Naive B cell (primary cell): ENCODE results near the gene MRM2. TPM values are rescaled to one million over a fixed set of nuclear protein-coding genes. Genes with fewer than 3 reads are reported as not detected.

ENCODE experiments used
- ATAC-seq, 2 donors: fragments of 150-1000 bp; cut with Tn5 transposase; 2 replicates each; pipeline ENCODE4 v1.10.0; 2021; ENCODE audit warnings: low read depth in 2 of 2, mild to moderate bottlenecking in 2 of 2, moderate library complexity in 2 of 2
- DNase-seq: peaks from one replicate; pipeline ENCODE4 v3.0.0; 2022
- H3K27ac Mint-ChIP-seq, 6 donors: one replicate each; pipeline ENCODE4 v1.8.0; 2020 to 2022; ENCODE audit warnings: mild to moderate bottlenecking in 6 of 6, mixed read lengths in 6 of 6, moderate library complexity in 5 of 6, inconsistent platforms in 2 of 6
- H3K27me3 Mint-ChIP-seq, 3 donors: one replicate each; pipeline ENCODE4 v1.8.0; 2021 to 2022; ENCODE audit warnings: mixed read lengths in 3 of 3, mild to moderate bottlenecking in 1 of 3
- H3K36me3 Mint-ChIP-seq, 2 donors: one replicate each; pipeline ENCODE4 v1.8.0; 2020 to 2022; ENCODE audit warnings: mixed read lengths in 2 of 2, inconsistent platforms in 1 of 2, mild to moderate bottlenecking in 1 of 2
- H3K4me1 Mint-ChIP-seq, 3 donors: one replicate each; pipeline ENCODE4 v1.8.0; 2020 to 2022; ENCODE audit warnings: mixed read lengths in 3 of 3, inconsistent platforms in 1 of 3, mild to moderate bottlenecking in 1 of 3, moderate library complexity in 1 of 3
- H3K4me3 Mint-ChIP-seq, 8 donors: one replicate each; pipeline ENCODE4 v1.8.0; 2020 to 2022; ENCODE audit warnings: mild to moderate bottlenecking in 8 of 8, mixed read lengths in 8 of 8, moderate library complexity in 8 of 8, inconsistent platforms in 2 of 8
- H3K9me3 Mint-ChIP-seq, 7 donors: one replicate each; pipeline ENCODE4 v1.8.0; 2020 to 2022; ENCODE audit warnings: mixed read lengths in 7 of 7, mild to moderate bottlenecking in 5 of 7, inconsistent platforms in 2 of 7, moderate library complexity in 1 of 7
- polyA plus RNA-seq, 6 donors: library from polyadenylated mRNA; unstranded; fragments of 300-500 nt; fragmentation: Illumina TruSeq; gene quantifications; one replicate each; pipeline ENCODE4 v1.2.3, GENCODE V29; 2021; ENCODE audit warnings: low read depth in 6 of 6

The MRM2 gene
- 10 to 100 TPM; 29.2 to 64.2 (median 46.1) TPM for polyA plus RNA-seq

- DNase-seq (no peak), ATAC-seq (peak in 1 of 2 donors; percentile 4)
- H3K36me3 Mint-ChIP-seq, result peaks cover 6 to 8% of the 10 kb centered on the region in 2 donors
- peak within 1 kb of the TSS; percentile 90 to 98 (median 96) for H3K4me3 Mint-ChIP-seq
- H3K27me3 Mint-ChIP-seq, result no peaks in the 10 kb centered on the region
- peaks cover 38 to 74% (median 65%) of the 10 kb centered on the region in 3 donors for H3K4me1 Mint-ChIP-seq
- H3K9me3 Mint-ChIP-seq, result peaks cover 0 to 4% (median 0%) of the 10 kb centered on the region in 7 donors
- peak within 1 kb of the TSS; percentile 91 to 97 (median 94) for H3K27ac Mint-ChIP-seq
Measured at GRCh38 chr7:2241580-2242540, at the start of gene MRM2, which contains the start of gene NUDT1. Gene MRM2 (minus strand): TSS chr7:2242205. CDS start chr7:2242169, 36 bp downstream. Gene NUDT1 (plus strand): TSS chr7:2242226. CDS start chr7:2244575, 2,349 bp downstream.

GRCh38 chr7:2290877-2291276 is 48.9 kb upstream of the MRM2 start:
- no peaks in the 10 kb centered on the region for H3K27me3 Mint-ChIP-seq
- H3K4me1 Mint-ChIP-seq, result peaks cover 22 to 68% (median 48%) of the 10 kb centered on the region in 3 donors
- no peaks in the 10 kb centered on the region for H3K9me3 Mint-ChIP-seq
- no peak for DNase-seq
- no peak overlapping the region for H3K4me3 Mint-ChIP-seq
- no peak for ATAC-seq
- peak overlapping the region in 5 of 6 donors; percentile 62 to 94 (median 90) for H3K27ac Mint-ChIP-seq
- no peaks in the 10 kb centered on the region for H3K36me3 Mint-ChIP-seq

GRCh38 chr7:2289621-2290020 is 47.6 kb upstream of the MRM2 start:
- DNase-seq (no peak), ATAC-seq (no peak)
- Mint-ChIP-seq H3K4me1 (peaks cover 18 to 66% (median 42%) of the 10 kb centered on the region in 3 donors), H3K36me3 (no peaks in the 10 kb centered on the region), H3K27me3 (no peaks in the 10 kb centered on the region), H3K9me3 (no peaks in the 10 kb centered on the region), H3K27ac (peak overlapping the region; percentile 81 to 99 (median 96)), H3K4me3 (peak overlapping the region in 2 of 8 donors; percentile 45 to 80)

DNA sequence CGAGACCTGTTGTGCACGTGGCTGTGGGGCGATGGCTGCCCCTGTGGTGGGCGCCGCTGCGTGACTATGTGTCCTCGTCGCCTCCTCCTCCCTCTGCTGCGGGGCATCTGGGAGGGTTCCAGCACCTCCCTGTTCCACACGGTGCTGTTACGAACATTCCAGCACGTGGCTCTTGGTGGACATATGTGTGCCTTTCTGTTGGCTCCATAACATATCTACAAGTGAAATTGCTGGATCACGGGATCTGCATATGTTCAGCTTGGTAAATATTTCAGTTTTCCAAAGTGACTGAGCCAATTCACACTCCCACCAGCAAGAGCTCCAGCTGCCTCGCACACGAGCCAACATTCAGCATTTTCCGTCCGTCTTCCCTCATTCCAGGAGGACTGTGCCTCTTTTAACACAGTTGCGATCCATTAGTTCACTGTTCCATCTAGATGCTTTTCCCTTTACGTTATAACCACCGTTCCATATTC is 47.1 kb upstream of the MRM2 start:
- ATAC-seq, result no peak
- Mint-ChIP-seq H3K4me1 (peaks cover 18 to 64% (median 37%) of the 10 kb centered on the region in 3 donors), H3K27ac (peak overlapping the region; percentile 91 to 99 (median 96)), H3K9me3 (no peaks in the 10 kb centered on the region), H3K4me3 (peak overlapping the region; percentile 6 to 80 (median 46)), H3K36me3 (no peaks in the 10 kb centered on the region), H3K27me3 (no peaks in the 10 kb centered on the region)
- DNase-seq, result no peak

GRCh38 chr7:2288503-2288902 is 46.5 kb upstream of the MRM2 start:
- ATAC-seq (peak; percentile 89), DNase-seq (peak; percentile 40)
- Mint-ChIP-seq H3K27me3 (no peaks in the 10 kb centered on the region), H3K4me1 (peaks cover 18 to 63% (median 37%) of the 10 kb centered on the region in 3 donors), H3K9me3 (no peaks in the 10 kb centered on the region), H3K4me3 (peak overlapping the region in 7 of 8 donors; percentile 15 to 84 (median 46)), H3K27ac (peak overlapping the region in 5 of 6 donors; percentile 94 to 99 (median 97)), H3K36me3 (no peaks in the 10 kb centered on the region)

DNA sequence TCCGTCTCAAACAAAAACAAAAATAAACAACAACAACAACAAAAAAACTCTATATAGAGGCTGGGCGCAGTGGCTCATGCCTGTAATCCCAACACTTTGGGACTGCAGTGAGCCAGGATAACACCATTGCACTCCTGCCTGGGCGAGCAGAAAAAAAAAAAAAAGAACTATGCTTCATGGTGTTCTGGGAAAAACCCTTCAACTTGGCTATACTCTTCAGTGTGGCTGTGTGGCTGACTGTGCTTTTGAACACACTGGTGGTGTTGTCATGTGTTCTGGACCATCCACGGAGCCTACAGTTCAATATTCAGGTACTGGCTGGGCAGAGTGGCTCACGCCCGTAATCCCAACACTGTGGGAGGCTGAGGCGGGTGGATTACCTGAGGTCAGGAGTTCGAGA is 45.7 kb upstream of the MRM2 start:
- H3K4me1 Mint-ChIP-seq, result peaks cover 18 to 61% (median 37%) of the 10 kb centered on the region in 3 donors
- DNase-seq (no peak), ATAC-seq (peak; percentile 40 to 43)
- H3K9me3 Mint-ChIP-seq, result no peaks in the 10 kb centered on the region
- no peaks in the 10 kb centered on the region for H3K36me3 Mint-ChIP-seq
- H3K4me3 Mint-ChIP-seq, result peak overlapping the region in 5 of 8 donors; percentile 38 to 84 (median 46)
- peak overlapping the region; percentile 49 to 99 (median 96) for H3K27ac Mint-ChIP-seq
- no peaks in the 10 kb centered on the region for H3K27me3 Mint-ChIP-seq

- Mint-ChIP-seq H3K36me3 (no peaks in the 10 kb centered on the region), H3K27me3 (no peaks in the 10 kb centered on the region), H3K27ac (peak overlapping the region in 3 of 6 donors; percentile 39 to 81 (median 49)), H3K9me3 (no peaks in the 10 kb centered on the region), H3K4me1 (peaks cover 12 to 52% (median 29%) of the 10 kb centered on the region in 3 donors), H3K4me3 (peak overlapping the region in 1 of 8 donors; percentile 52)
- no peak for ATAC-seq
- DNase-seq, result no peak
Measured at GRCh38 chr7:2283074-2283473, 41.1 kb upstream of the MRM2 start.

GRCh38 chr7:2282185-2282751 is 40.3 kb upstream of the MRM2 start:
- Mint-ChIP-seq H3K27ac (peak overlapping the region; percentile 56 to 94 (median 72)), H3K4me1 (peaks cover 12 to 44% (median 24%) of the 10 kb centered on the region in 3 donors), H3K9me3 (no peaks in the 10 kb centered on the region), H3K4me3 (peak overlapping the region in 1 of 8 donors; percentile 63), H3K36me3 (no peaks in the 10 kb centered on the region), H3K27me3 (no peaks in the 10 kb centered on the region)
- DNase-seq (no peak), ATAC-seq (no peak)

- Mint-ChIP-seq H3K4me1 (peaks cover 12 to 42% (median 24%) of the 10 kb centered on the region in 3 donors), H3K4me3 (peak overlapping the region in 1 of 8 donors; percentile 65), H3K36me3 (peaks cover 0 to 6% of the 10 kb centered on the region in 2 donors), H3K9me3 (no peaks in the 10 kb centered on the region), H3K27ac (peak overlapping the region in 5 of 6 donors; percentile 56 to 94 (median 79)), H3K27me3 (no peaks in the 10 kb centered on the region)
- ATAC-seq (no peak), DNase-seq (no peak)
Measured at GRCh38 chr7:2281541-2281940, 39.5 kb upstream of the MRM2 start.

- peak overlapping the region in 1 of 8 donors; percentile 40 for H3K4me3 Mint-ChIP-seq
- peaks cover 0 to 6% of the 10 kb centered on the region in 2 donors for H3K36me3 Mint-ChIP-seq
- no peaks in the 10 kb centered on the region for H3K27me3 Mint-ChIP-seq
- peaks cover 12 to 40% (median 24%) of the 10 kb centered on the region in 3 donors for H3K4me1 Mint-ChIP-seq
- DNase-seq (no peak), ATAC-seq (no peak)
- H3K9me3 Mint-ChIP-seq, result no peaks in the 10 kb centered on the region
- H3K27ac Mint-ChIP-seq, result peak overlapping the region in 3 of 6 donors; percentile 37 to 89 (median 75)
Measured at GRCh38 chr7:2280424-2280823, 38.4 kb upstream of the MRM2 start.

- no peaks in the 10 kb centered on the region for H3K9me3 Mint-ChIP-seq
- ATAC-seq (no peak), DNase-seq (no peak)
- peaks cover 0 to 6% of the 10 kb centered on the region in 2 donors for H3K36me3 Mint-ChIP-seq
- H3K27ac Mint-ChIP-seq, result peak overlapping the region; percentile 25 to 89 (median 68)
- no peaks in the 10 kb centered on the region for H3K27me3 Mint-ChIP-seq
- no peak overlapping the region for H3K4me3 Mint-ChIP-seq
- H3K4me1 Mint-ChIP-seq, result peaks cover 12 to 37% (median 24%) of the 10 kb centered on the region in 3 donors
Measured at GRCh38 chr7:2279896-2280295, 37.9 kb upstream of the MRM2 start.

GRCh38 chr7:2278026-2278425 is 36.0 kb upstream of the MRM2 start:
- DNase-seq, result no peak
- H3K4me3 Mint-ChIP-seq, result no peak overlapping the region
- H3K36me3 Mint-ChIP-seq, result peaks cover 6 to 7% of the 10 kb centered on the region in 2 donors
- ATAC-seq, result no peak
- H3K9me3 Mint-ChIP-seq, result no peaks in the 10 kb centered on the region
- H3K4me1 Mint-ChIP-seq, result peaks cover 12 to 28% (median 24%) of the 10 kb centered on the region in 3 donors
- H3K27me3 Mint-ChIP-seq, result no peaks in the 10 kb centered on the region
- peak overlapping the region in 2 of 6 donors; percentile 79 to 82 for H3K27ac Mint-ChIP-seq

GRCh38 chr7:2276107-2276506 is 34.1 kb upstream of the MRM2 start:
- peaks cover 6 to 7% of the 10 kb centered on the region in 2 donors for H3K36me3 Mint-ChIP-seq
- no peaks in the 10 kb centered on the region for H3K27me3 Mint-ChIP-seq
- H3K9me3 Mint-ChIP-seq, result no peaks in the 10 kb centered on the region
- H3K27ac Mint-ChIP-seq, result no peak overlapping the region
- H3K4me1 Mint-ChIP-seq, result peaks cover 4 to 15% (median 8%) of the 10 kb centered on the region in 3 donors
- no peak for DNase-seq
- ATAC-seq, result no peak
- H3K4me3 Mint-ChIP-seq, result no peak overlapping the region
